ENCODE data around the gene APH1A. TPM values are rescaled to one million over a fixed set of nuclear protein-coding genes. Genes with fewer than 3 reads are reported as not detected.
A peak's percentile ranks its signal among the peaks of the same experiment; 100 is the strongest.

Gene APH1A
- total and polyA plus RNA-seq, 10 of the 15 experiments (the other 5 are each of a cell fraction or from before 2014, with no cell fraction given), result 6.7 to 130 (median 87.7) TPM

GRCh38 chr1:150268705-150269403, at the start of gene APH1A (continued):
- TF ChIP-seq ATF2 (IDR thresholded peaks at IDR 0.05; ENCODE audit: low read length), result no peak
- TF ChIP-seq NFIC (IDR thresholded peaks at IDR 0.05; ENCODE audit: low read depth, low read length), result peak; percentile 8; the same call in 1 of the 2 replicates
- no peak for TF ChIP-seq KAT2A (conservative IDR thresholded peaks at IDR 0.05; ENCODE audit: control insufficient read depth, low read depth, low read length)
- peak; percentile 17 to 43; a peak in 1 of 4 replicates for TF ChIP-seq BHLHE40 (IDR thresholded peaks at IDR 0.05; ENCODE audit: borderline replicate concordance in 1 of 2, low read depth in 2 of 2, low read length in 1 of 2)
- TF ChIP-seq BACH1 (IDR thresholded peaks at IDR 0.05; ENCODE audit: borderline replicate concordance), result 0 out of 2 replicates have a peak, but pooled peaks have one; percentile 36
- TF ChIP-seq CBX5 (IDR thresholded peaks at IDR 0.05; ENCODE audit: low read depth), result no peak
- no peak for TF ChIP-seq PKNOX1 (IDR thresholded peaks at IDR 0.05)
- no peak for TF ChIP-seq IRF5 (IDR thresholded peaks at IDR 0.05; ENCODE audit: borderline replicate concordance)
- TF ChIP-seq ZNF622 (IDR thresholded peaks at IDR 0.05), result no peak
- TF ChIP-seq ZBTB11 (CRISPR knock-in tag; IDR thresholded peaks at IDR 0.05), result 0 out of 2 replicates have a peak, but pooled peaks have one; percentile 41
- TF ChIP-seq WRNIP1 (IDR thresholded peaks at IDR 0.05; ENCODE audit: borderline replicate concordance, low read depth, low read length), result no peak
- peak; percentile 50; the same call in 1 of the 2 replicates for TF ChIP-seq POLR2AphosphoS5 (IDR thresholded peaks at IDR 0.05; ENCODE audit: low read length)
- no peak for TF ChIP-seq E4F1 (IDR thresholded peaks at IDR 0.05; ENCODE audit: borderline replicate concordance, partially characterized antibody)
- TF ChIP-seq CHD2 (IDR thresholded peaks at IDR 0.05; ENCODE audit: borderline replicate concordance, low read depth, low read length), result peak; percentile 51; the same call in 1 of the 2 replicates
